ENCODE results near the gene CASP3. TPM values are rescaled to one million over a fixed set of nuclear protein-coding genes. Genes with fewer than 3 reads are reported as not detected.
"Not testable (repeated sequence)": the region's sequence is repeated elsewhere in the genome, so short reads cannot be mapped to it uniquely, and the experiment has no call there.

The CASP3 gene
- total RNA-seq, 1 donor from 2014 or later = 40.8 TPM

DNA sequence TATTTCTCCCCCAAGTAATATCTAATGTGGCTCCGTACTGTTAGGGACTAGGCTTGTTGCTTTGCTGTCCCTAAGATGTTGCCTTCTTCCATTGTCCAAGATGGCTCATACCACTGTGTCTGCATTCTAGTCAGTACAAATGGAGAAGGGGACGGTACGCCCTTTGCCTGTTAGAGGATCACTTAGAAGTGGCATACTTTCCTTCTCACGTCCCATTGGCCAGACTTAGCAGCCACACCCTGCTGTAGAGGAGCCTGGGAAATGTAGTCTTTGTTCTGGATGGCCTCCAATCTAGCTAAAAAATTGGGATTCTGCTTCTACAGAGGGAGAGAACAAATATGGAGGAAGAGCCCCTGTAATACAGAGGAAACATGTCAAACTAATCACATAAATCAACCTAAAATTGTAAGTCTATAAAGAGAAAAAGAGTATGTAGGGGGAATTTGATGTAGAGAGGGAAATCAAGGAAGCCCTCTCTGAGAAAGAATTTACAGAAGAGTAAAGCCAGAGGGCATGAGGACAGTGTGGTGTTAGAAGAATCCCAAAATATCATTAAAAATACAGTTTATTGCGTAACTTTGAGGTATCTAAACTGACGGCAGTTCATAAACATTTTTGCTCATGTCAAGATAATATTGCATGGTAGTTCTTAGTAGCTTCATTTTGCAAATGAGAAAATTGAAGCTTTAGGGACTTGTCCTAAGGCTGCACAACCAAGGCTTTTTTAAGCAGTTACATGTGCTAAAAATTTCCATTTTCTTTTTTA lies 15.4 kb upstream of the CASP3 start:
- no peak for DNase-seq (ENCODE audit: extremely low spot score, unreplicated experiment)
- H3K4me3 Mint-ChIP-seq = no peak overlapping the region
- peaks cover 17% of the 10 kb centered on the region for H3K36me3 Mint-ChIP-seq
- no peaks in the 10 kb centered on the region for H3K27me3 Mint-ChIP-seq
- no peaks in the 10 kb centered on the region for H3K9me3 Mint-ChIP-seq
- H3K4me1 Mint-ChIP-seq (ENCODE audit: unreplicated experiment) = no peaks in the 10 kb centered on the region
- no peak overlapping the region for H3K27ac Mint-ChIP-seq
- TF ChIP-seq, protein P1, sequence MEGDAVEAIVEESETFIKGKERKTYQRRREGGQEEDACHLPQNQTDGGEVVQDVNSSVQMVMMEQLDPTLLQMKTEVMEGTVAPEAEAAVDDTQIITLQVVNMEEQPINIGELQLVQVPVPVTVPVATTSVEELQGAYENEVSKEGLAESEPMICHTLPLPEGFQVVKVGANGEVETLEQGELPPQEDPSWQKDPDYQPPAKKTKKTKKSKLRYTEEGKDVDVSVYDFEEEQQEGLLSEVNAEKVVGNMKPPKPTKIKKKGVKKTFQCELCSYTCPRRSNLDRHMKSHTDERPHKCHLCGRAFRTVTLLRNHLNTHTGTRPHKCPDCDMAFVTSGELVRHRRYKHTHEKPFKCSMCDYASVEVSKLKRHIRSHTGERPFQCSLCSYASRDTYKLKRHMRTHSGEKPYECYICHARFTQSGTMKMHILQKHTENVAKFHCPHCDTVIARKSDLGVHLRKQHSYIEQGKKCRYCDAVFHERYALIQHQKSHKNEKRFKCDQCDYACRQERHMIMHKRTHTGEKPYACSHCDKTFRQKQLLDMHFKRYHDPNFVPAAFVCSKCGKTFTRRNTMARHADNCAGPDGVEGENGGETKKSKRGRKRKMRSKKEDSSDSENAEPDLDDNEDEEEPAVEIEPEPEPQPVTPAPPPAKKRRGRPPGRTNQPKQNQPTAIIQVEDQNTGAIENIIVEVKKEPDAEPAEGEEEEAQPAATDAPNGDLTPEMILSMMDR (conservative IDR thresholded peaks at IDR 0.05) = no peak

DNA sequence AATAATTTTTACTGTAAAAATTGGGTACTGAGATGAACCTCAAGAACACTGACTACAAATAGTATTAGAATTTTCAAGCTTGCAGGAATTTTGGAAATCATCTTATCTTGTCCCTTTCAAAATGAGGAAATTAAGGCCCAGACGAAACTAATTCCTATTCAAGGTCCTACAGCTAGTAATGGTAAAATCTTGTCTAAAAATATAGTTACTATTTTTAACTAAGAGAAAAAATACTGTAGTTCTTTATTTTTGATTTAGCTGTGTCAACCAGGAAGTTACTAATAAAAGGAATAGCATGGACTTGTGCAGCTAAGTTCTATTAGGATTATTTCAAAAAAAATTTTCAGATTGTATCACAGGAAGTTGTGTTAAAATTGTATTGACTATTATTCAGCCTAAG lies 13.0 kb upstream of the CASP3 start:
- no peaks in the 10 kb centered on the region for H3K4me1 Mint-ChIP-seq (ENCODE audit: unreplicated experiment)
- H3K4me3 Mint-ChIP-seq = no peak overlapping the region
- TF ChIP-seq, protein P1 (conservative IDR thresholded peaks at IDR 0.05) = no peak
- H3K9me3 Mint-ChIP-seq = no peaks in the 10 kb centered on the region
- no peaks in the 10 kb centered on the region for H3K27me3 Mint-ChIP-seq
- H3K27ac Mint-ChIP-seq = no peak overlapping the region
- no peak for DNase-seq (ENCODE audit: extremely low spot score, unreplicated experiment)
- H3K36me3 Mint-ChIP-seq = peaks cover 6% of the 10 kb centered on the region

DNA sequence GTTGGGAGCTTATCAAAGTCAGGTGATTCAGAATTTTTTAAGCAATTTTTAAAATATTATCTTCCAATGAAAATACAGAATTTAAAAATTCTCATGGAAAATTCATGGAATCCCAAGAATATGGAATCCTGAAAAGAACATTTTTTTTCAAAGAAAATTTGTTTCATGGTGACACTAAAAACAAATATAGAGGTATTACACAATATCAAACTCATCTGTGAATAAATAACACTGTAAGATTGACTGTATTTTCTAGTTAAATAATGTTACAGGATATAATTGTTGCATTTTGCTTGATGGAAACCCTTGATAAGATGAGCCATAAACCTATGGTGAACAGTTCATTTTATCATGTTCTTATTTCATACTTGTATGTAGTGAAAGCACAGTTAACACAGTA lies 11.7 kb upstream of the CASP3 start:
- Mint-ChIP-seq H3K4me1 (ENCODE audit: unreplicated experiment) (no peaks in the 10 kb centered on the region), H3K27me3 (no peaks in the 10 kb centered on the region), H3K27ac (no peak overlapping the region), H3K4me3 (no peak overlapping the region), H3K36me3 (peaks cover 12% of the 10 kb centered on the region), H3K9me3 (no peaks in the 10 kb centered on the region)
- TF ChIP-seq, protein P1 (conservative IDR thresholded peaks at IDR 0.05) = no peak
- no peak for DNase-seq (ENCODE audit: extremely low spot score, unreplicated experiment)

DNA sequence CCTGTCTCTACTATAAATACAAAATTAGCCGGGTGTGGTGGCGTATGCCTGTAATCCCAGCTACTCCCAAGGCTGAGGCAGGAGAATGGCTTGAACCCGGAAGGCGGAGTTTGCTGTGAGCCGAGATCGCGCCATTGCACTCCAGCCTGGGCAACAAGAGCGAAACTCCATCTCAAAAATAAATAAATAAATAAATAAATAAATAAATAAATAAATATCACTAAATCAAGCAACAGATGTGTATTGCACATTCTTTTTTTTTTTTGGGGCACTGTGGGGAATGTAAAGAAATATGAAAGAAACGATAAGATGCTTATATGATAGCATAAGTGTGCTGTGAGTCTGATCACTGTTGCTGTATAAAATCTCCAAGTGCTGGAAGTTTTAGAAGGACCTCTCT lies 8.6 kb upstream of the CASP3 start:
- H3K36me3 Mint-ChIP-seq = peaks cover 12% of the 10 kb centered on the region
- not testable (repeated sequence) for H3K9me3 Mint-ChIP-seq; H3K27me3 Mint-ChIP-seq; H3K4me3 Mint-ChIP-seq; H3K4me1 Mint-ChIP-seq (ENCODE audit: unreplicated experiment); H3K27ac Mint-ChIP-seq; DNase-seq (ENCODE audit: extremely low spot score, unreplicated experiment)

DNA sequence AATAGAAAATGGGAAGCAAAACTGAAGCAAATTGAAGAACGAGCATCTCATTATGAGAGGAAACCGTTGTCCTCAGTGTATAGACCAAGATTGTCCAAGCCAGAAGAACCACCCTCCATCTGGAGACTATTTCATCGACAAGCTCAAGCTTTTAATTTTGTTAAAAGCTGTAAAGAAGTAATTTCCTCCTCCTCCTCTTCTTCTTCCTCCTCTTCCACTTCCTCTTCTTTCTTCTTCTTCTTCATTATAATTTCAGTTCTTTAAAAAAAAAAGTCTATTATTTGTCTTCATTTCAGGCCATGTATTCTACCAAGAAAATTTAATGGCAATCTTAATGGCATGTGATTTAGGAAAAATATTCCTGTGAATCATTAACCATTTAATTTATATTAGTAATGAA lies 7.9 kb upstream of the CASP3 start:
- H3K4me3 Mint-ChIP-seq = no peak overlapping the region
- peaks cover 3% of the 10 kb centered on the region for H3K4me1 Mint-ChIP-seq (ENCODE audit: unreplicated experiment)
- H3K27me3 Mint-ChIP-seq = no peaks in the 10 kb centered on the region
- TF ChIP-seq, protein P1 (conservative IDR thresholded peaks at IDR 0.05) = no peak
- no peak for DNase-seq (ENCODE audit: extremely low spot score, unreplicated experiment)
- no peak overlapping the region for H3K27ac Mint-ChIP-seq
- no peaks in the 10 kb centered on the region for H3K9me3 Mint-ChIP-seq
- peaks cover 12% of the 10 kb centered on the region for H3K36me3 Mint-ChIP-seq

DNA sequence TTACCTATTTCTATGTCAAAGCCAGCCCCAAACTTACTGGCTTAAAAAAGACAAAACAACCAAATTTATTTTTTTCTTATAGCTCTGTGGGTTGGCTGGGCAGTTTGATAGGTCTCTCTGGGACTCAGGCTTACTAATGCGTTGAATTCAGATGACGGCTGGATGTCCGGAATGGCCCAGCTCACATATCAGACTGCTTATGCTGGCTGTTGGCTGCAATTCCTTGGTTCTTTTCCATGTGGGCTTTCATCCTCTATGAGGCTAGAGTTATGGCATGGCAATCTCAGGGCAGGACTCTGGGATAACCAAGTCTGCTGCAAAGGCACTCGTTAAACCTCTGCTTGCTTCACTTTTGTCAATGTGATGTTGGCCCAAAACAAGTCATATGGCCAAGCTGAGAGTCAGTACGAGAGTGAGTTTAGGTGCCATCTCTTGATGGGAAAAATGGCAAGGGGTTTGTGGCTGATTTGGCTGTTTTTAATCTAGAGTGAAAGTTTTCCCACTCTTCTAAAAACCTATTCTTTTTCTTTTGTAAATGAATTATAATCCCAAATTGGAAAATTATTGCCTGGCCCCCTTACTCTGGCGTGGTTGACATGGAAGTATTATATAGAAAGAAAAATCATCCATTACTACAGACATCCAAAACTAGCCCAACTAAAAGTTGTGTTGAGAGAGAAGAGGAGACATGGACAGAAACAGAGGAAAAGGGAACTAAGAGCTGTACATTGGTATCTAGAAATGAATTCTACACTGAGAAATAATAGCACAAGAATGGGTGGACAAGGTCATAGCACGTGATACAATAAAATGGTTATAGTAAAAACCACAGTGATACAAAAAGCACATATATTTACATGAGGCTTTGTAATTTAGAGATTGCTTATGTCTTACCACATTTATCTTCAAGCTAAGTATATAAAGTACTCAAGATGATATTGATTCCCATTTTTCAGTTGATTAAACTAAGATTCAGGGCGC lies 6.9 kb upstream of the CASP3 start:
- Mint-ChIP-seq H3K4me3 (no peak overlapping the region), H3K27me3 (no peaks in the 10 kb centered on the region), H3K4me1 (ENCODE audit: unreplicated experiment) (peaks cover 7% of the 10 kb centered on the region), H3K36me3 (peaks cover 12% of the 10 kb centered on the region), H3K9me3 (no peaks in the 10 kb centered on the region), H3K27ac (no peak overlapping the region)
- no peak for DNase-seq (ENCODE audit: extremely low spot score, unreplicated experiment)
- TF ChIP-seq, protein P1 (conservative IDR thresholded peaks at IDR 0.05) = no peak

All from type B pancreatic cell (in vitro differentiated cells).